ENCODE measurements around the gene OR51G1. TPM values are rescaled to one million over a fixed set of nuclear protein-coding genes. Genes with fewer than 3 reads are reported as not detected.

OR51G1 gene
- total and polyA plus RNA-seq, 10 of the 15 experiments (the other 5 are each of a cell fraction or from before 2014, with no cell fraction given), result not detected

DNA sequence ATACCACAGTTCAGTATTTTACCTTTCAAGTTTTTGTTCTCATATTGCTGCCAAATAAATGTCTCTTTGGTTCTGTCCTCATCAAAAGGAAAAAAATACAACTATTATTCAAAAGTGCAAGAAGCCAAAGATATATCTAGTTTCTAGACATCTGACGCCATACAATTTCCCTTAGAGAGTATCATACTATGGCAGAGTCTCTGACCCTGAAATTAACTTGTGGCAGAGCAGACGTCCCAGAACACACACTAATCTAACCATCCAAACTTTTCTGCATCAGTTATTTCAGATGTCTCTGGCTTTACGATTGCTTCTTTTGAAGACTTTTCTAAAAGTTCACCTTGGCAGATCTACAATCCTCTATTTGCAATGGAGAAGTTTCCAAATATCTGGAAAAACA, 39.8 kb downstream of the OR51G1 start:
- POLR2A ChIA-PET, result no interaction called here
- CTCF ChIA-PET, result no interaction called here
- TF ChIP-seq KLF5 (IDR thresholded peaks at IDR 0.05; ENCODE audit: partially characterized antibody) (no peak), HDAC2 (IDR thresholded peaks at IDR 0.05) (no peak), MTA3 (IDR thresholded peaks at IDR 0.05; ENCODE audit: borderline replicate concordance, low read length) (no peak), ZNF384 (IDR thresholded peaks at IDR 0.05; ENCODE audit: borderline replicate concordance, low read depth, low read length) (no peak), PML (IDR thresholded peaks at IDR 0.05; ENCODE audit: low read length) (no peak), SPI1 (IDR thresholded peaks at IDR 0.05; ENCODE audit: borderline replicate concordance, insufficient read depth, low read depth, low read length) (no peak), ZBTB11 (CRISPR knock-in tag; IDR thresholded peaks at IDR 0.05) (no peak), BHLHE40 (IDR thresholded peaks at IDR 0.05; ENCODE audit: borderline replicate concordance in 1 of 2, low read depth in 2 of 2, low read length in 1 of 2) (no peak), JUND (IDR thresholded peaks at IDR 0.05; ENCODE audit: low read depth, low read length) (no peak), RUNX3 (IDR thresholded peaks at IDR 0.05; ENCODE audit: low read length) (no peak), HSF1 (IDR thresholded peaks at IDR 0.05; ENCODE audit: low read depth, low read length) (no peak), SKIL (IDR thresholded peaks at IDR 0.05; ENCODE audit: low read depth, poor library complexity, severe bottlenecking) (no peak), TBL1XR1 (IDR thresholded peaks at IDR 0.05; ENCODE audit: low read depth, low read length) (no peak), CHD1 (IDR thresholded peaks at IDR 0.05; ENCODE audit: low read depth, low read length) (no peak)
- TF ChIP-seq, protein P1, sequence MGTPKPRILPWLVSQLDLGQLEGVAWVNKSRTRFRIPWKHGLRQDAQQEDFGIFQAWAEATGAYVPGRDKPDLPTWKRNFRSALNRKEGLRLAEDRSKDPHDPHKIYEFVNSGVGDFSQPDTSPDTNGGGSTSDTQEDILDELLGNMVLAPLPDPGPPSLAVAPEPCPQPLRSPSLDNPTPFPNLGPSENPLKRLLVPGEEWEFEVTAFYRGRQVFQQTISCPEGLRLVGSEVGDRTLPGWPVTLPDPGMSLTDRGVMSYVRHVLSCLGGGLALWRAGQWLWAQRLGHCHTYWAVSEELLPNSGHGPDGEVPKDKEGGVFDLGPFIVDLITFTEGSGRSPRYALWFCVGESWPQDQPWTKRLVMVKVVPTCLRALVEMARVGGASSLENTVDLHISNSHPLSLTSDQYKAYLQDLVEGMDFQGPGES (IDR thresholded peaks at IDR 0.05), result no peak

More for the DNA sequence above, 39.8 kb downstream of the OR51G1 start:
- Histone ChIP-seq H3K4me3 (no peak overlapping the region), H3K36me3 (ENCODE audit: control insufficient read depth in 2 of 2, insufficient read depth in 2 of 2, low read length in 1 of 2) (no peaks in the 10 kb centered on the region), H4K20me1 (ENCODE audit: control insufficient read depth, insufficient read depth) (no peaks in the 10 kb centered on the region), H3K27me3 (replicated peaks in 1 of 2; ENCODE audit: control insufficient read depth in 2 of 2, insufficient read depth in 2 of 2, low read length in 1 of 2) (no peaks in the 10 kb centered on the region), H3K4me1 (ENCODE audit: control insufficient read depth, insufficient read depth, low read length) (no peaks in the 10 kb centered on the region), H3K4me2 (ENCODE audit: control insufficient read depth, insufficient read depth) (no peak overlapping the region), H3K27ac (ENCODE audit: control insufficient read depth, insufficient read depth) (no peak overlapping the region), H3K9me3 (replicated peaks; ENCODE audit: control insufficient read depth, insufficient read depth, low read length) (no peaks in the 10 kb centered on the region), H2AFZ (ENCODE audit: control insufficient read depth, low read depth, low read length) (no peak overlapping the region), H3K79me2 (ENCODE audit: control insufficient read depth, insufficient read depth, low read length) (no peaks in the 10 kb centered on the region), H3K9ac (ENCODE audit: control insufficient read depth, insufficient read depth, low read length) (no peak overlapping the region)
- SMC1A ChIA-PET (ENCODE audit: uncharacterized antibody, unreplicated experiment), result no interaction called here
- intact Hi-C loops (cut with micrococcal nuclease; ENCODE audit: unreplicated experiment) (no loop called here), in situ Hi-C loops (cut with MboI) (no loop called here)
- RAD21 ChIA-PET (ENCODE audit: unreplicated experiment), result no interaction called here
- FAIRE-seq, result no peak
- WGBS (ENCODE audit: insufficient coverage, insufficient replicate concordance, low lambda C conversion rate, missing lambda C conversion rate), result 30% methylated on average over 3 of the region's 3 CpGs
- no peak for DNase-seq (ENCODE audit: low read depth, low spot score)
- no peak for ATAC-seq
- BruUV-seq (replicated peaks), result no TSS peak

All from GM12878 (cell line).